GM18858 (cell line): Measurements from ENCODE around the gene GBP4.

ENCODE experiments used
- ATAC-seq: cut with Tn5 transposase; IDR thresholded peaks from one replicate; pipeline ENCODE4 v1.9.1; 2021; ENCODE audit not compliant: unreplicated experiment

The GBP4 gene

DNA sequence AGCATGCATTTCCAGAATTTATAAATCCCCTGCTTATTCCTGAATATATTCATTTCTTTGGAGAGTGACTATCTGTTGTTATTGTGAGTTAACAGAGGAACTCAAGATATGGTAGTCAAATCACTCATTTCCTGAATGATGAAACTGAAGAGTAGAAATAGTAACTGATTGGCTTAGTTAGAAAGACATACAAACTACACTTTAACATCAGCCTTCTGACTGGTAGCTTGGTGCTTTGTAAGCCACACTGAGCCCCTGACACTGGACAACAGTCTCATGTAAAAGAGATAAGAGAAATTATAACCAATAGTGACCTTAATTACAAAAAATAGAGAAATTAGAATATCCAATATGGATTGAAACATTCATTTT is 27.7 kb downstream of the GBP4 start:
- no peak for ATAC-seq

- no peak for ATAC-seq
Measured at GRCh38 chr1:89170170-89171066, 28.3 kb downstream of the GBP4 start.

DNA sequence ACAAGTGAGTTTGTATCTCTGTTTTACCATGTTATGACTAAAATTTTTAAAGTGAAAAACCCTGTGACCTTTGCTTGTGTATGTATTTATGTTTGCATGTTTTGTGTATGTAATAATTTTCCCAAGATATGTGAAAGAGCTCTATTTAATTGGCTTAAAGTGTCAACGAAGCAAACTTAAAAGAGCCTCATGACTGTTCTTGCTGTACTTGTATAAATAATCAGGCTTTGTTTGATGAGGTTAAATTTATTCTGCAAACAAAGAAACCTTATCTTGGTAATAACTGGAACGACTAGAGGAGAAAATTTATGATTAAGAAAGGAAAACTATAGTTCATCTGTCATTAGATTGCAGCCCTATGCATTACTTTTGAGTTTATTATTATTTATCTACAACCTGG is 29.6 kb downstream of the GBP4 start:
- ATAC-seq: no peak

GRCh38 chr1:89167590-89168230 is 31.0 kb downstream of the GBP4 start:
- no peak for ATAC-seq

DNA sequence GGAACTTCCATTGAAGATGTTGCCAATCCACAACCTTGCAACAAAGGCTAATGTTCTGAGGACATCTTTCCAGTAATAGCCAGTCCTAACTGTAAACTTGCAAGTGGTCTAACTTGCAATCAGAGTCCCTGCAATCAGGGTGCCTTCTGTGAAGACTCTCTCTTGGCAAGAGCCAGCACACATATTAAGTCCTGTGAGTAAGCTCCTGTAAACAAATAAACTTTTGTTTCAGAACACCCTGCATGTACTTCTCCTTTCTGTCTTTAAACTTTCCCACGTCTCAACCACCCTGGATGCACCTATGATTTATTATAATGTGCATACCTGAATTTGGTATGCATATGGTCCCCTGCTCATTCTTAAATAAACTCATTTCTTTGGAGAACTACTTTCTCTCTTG is 32.0 kb downstream of the GBP4 start:
- ATAC-seq: no peak

DNA sequence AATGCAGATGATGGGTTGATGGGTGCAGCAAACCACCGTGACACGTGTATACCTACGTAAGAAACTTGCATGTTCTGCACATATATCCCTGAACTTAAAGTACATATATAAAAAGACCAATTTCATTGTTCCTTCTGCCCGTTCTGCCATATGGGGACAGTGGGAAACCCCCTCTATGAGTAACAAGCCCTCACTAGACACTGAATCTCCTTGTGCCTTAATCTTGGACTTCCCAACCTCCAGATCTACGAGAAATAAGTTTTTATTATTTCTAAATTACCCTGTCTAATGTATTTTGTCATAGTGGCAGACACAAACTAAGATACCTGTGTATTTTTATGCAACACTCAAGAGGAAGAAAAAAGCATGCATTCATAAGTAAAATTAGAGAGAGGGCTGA is 32.9 kb downstream of the GBP4 start:
- ATAC-seq: no peak

GRCh38 chr1:89151047-89151446 is 47.7 kb downstream of the GBP4 start:
- no peak for ATAC-seq

GRCh38 chr1:89149976-89150375 is 48.8 kb downstream of the GBP4 start:
- no peak for ATAC-seq

GRCh38 chr1:89149229-89149628 is 49.5 kb downstream of the GBP4 start:
- ATAC-seq: no peak

GRCh38 chr1:89147678-89148658 is 50.8 kb downstream of the GBP4 start:
- ATAC-seq: no peak

GRCh38 chr1:89146721-89147120 is 52.0 kb downstream of the GBP4 start:
- no peak for ATAC-seq

GRCh38 chr1:89143484-89143883 is 55.3 kb downstream of the GBP4 start:
- ATAC-seq: no peak

DNA sequence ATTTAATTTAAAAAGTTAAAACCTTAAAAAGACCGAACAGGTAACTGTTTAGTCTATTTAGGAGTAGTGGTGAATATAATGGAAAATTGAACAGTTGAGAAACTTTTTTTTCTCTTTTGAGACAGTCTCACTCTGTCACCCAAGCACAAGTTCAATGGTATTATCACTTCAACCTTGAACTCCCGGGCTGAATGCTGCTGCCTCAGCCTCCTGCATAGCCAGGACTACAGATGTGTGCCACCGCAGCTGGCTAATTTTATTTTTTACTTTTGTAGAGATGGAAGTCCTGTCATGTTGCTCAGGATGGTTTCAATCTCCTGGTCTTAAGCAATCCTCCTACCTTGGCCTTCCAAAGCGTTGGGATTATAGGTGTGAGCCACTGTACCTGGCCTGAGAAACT is 56.6 kb downstream of the GBP4 start:
- ATAC-seq: no peak

GRCh38 chr1:89133747-89134146 is 65.0 kb downstream of the GBP4 start:
- no peak for ATAC-seq
